ENCODE data around the gene TNFAIP1. TPM values are rescaled to one million over a fixed set of nuclear protein-coding genes. Genes with fewer than 3 reads are reported as not detected.
A peak's percentile ranks its signal among the peaks of the same experiment; 100 is the strongest.

The TNFAIP1 gene
- total RNA-seq, 1 experiment from 2014 or later, result 21.3 TPM

DNA sequence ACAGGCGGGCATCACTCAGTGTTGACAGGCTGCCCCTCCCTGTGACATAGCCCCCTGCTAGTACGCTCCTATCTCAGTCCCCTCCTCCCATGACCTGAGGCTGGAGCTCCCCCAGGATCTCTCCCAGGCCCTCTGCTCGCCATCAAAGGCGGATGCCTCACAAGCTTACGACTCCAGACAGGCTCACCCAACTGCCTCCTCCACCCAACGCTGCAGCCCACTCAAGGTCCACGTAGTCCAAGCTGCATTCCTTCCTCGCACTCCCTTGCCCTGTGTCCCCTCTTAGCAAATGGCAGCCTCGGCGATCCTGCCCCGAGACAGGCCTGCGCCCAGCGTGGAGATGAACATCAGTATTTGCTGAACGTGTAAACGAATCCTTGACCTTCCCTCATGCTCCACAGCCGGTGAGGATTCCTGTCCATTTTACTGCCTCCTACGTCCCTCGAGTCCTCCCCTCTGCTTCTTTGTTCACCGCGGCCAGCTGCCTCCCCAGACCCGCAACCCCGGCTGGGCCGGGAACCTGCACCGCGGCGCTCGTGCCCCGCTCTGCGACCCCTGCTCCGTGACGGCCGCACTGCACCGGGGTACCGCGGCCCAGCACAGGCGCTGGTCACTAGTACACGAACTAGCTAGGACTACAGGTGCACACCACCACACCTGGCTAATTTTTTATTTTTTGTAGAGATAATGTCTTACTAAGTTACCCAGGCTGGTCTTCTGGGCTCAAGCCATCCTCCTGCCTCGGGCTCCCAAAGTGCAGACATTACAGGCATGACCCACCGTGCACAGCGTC is 17.4 kb upstream of the TNFAIP1 start:
- Histone ChIP-seq H3K36me3 (replicated peaks; ENCODE audit: control insufficient read depth, insufficient read depth, low read length) (peaks cover 2% of the 10 kb centered on the region; the same call in 1 of the 2 replicates), H3K4me3 (ENCODE audit: insufficient read depth, low read depth, low read length) (peak overlapping the region; percentile 92), H3K27me3 (ENCODE audit: control insufficient read depth, insufficient read depth, low read length) (peaks cover 3% of the 10 kb centered on the region)
- peak; percentile 74 for DNase-seq

GRCh38 chr17:28318759-28319597 is 16.6 kb upstream of the TNFAIP1 start, which contains the start of gene TMEM97:
Gene TMEM97, plus strand, starts transcription at chr17:28319200. Its CDS starts 40 bp downstream, at chr17:28319240.
- DNase-seq, result peak; percentile 95
- Histone ChIP-seq H3K36me3 (replicated peaks; ENCODE audit: control insufficient read depth, insufficient read depth, low read length) (peaks cover 2% of the 10 kb centered on the region; the same call in 1 of the 2 replicates), H3K27me3 (ENCODE audit: control insufficient read depth, insufficient read depth, low read length) (peaks cover 3% of the 10 kb centered on the region), H3K4me3 (ENCODE audit: insufficient read depth, low read depth, low read length) (peak within 1 kb of the TSS; percentile 92)

DNA sequence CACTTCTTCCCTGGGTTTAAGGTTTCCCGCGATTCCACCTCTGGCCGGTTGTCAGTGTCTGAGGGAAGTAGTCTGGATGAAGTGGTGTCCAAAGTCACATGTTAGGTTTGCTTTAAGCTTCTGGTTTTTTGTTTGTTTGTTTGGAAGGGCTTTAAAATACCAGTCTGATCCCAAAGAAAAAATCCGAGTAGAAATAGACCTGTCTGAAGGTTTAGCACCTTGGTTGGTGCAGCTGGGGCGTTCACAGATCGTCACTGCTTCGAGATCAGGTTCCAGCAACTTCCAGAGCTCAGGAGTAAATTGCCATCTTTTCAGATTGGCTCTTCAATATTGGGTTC is 16.0 kb upstream of the TNFAIP1 start:
- no peak for DNase-seq
- peaks cover 2% of the 10 kb centered on the region; the same call in 1 of the 2 replicates for H3K36me3 ChIP-seq (replicated peaks; ENCODE audit: control insufficient read depth, insufficient read depth, low read length)
- H3K4me3 ChIP-seq (ENCODE audit: insufficient read depth, low read depth, low read length), result peak overlapping the region; percentile 92
- H3K27me3 ChIP-seq (ENCODE audit: control insufficient read depth, insufficient read depth, low read length), result peaks cover 3% of the 10 kb centered on the region

DNA sequence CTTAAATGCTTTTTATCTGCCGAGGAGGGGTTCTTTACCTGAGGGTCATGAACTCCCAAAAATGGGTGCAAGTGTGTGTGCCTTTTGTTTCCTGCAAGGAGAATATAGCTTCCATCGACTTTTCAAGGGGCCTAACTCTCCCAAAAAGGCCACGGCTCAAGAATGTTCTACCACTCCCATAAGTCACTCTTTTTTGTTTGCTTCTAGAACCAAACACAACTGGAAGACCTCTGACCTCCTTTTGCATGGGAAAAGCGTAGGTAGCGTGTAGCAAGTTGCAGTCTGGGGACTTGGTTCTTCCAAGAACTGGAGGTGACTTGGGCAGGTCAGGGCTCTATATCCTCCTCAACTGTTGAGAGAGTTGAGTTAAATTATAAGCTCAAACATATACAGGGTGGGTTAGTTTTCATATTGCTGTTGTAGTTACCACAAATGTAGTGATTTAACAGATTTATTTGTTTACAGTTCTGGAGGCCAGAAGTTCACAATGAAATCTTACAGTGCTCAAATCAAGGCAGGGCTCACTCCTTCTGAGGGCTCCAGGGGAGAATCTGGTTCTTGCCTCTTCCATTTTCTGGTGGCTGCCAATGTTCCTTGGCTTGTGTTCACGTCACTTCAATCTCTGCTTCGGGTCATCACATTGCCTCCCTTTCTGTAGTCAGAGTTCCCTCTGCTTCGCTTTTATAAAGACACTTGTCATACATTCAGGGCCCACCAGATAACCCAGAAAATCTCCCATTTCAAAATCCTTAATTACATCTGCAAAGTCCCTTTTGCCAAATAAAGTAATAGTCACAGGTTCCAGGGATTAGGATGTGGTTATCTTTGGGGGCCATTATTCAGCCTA is 15.1 kb upstream of the TNFAIP1 start:
- DNase-seq, result no peak
- peaks cover 3% of the 10 kb centered on the region for H3K27me3 ChIP-seq (ENCODE audit: control insufficient read depth, insufficient read depth, low read length)

DNA sequence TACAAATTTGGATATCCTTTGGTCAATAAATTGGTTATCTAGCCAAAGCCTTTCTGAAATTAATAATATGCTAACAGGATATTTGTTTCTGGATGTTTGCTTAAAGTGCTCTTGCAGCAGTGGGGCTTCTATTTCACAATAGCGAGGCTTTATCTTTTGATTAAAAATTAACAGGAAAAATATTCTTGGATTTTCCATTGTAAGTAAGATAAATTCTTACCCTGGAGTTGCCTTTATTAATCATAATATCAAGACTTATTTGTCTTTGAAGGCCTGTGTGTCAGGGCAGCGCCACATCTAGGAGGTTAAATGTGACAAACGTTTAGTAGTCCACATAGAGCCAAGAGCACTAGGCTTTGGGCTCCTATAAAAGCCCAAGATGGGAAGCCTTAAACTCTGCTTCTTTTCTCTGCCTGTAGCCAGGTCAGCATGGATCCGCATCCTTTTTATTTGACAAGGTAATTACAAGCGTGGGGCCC is 11.3 kb upstream of the TNFAIP1 start:
- H3K4me3 ChIP-seq (ENCODE audit: insufficient read depth, low read depth, low read length), result no peak overlapping the region
- DNase-seq, result no peak
- no peaks in the 10 kb centered on the region for H3K27me3 ChIP-seq (ENCODE audit: control insufficient read depth, insufficient read depth, low read length)
- peaks cover 16% of the 10 kb centered on the region for H3K36me3 ChIP-seq (replicated peaks; ENCODE audit: control insufficient read depth, insufficient read depth, low read length)

More for the DNA sequence above, 15.1 kb upstream of the TNFAIP1 start:
- Histone ChIP-seq H3K36me3 (replicated peaks; ENCODE audit: control insufficient read depth, insufficient read depth, low read length) (peaks cover 2% of the 10 kb centered on the region; the same call in 1 of the 2 replicates), H3K4me3 (ENCODE audit: insufficient read depth, low read depth, low read length) (peak overlapping the region; percentile 92)

DNA sequence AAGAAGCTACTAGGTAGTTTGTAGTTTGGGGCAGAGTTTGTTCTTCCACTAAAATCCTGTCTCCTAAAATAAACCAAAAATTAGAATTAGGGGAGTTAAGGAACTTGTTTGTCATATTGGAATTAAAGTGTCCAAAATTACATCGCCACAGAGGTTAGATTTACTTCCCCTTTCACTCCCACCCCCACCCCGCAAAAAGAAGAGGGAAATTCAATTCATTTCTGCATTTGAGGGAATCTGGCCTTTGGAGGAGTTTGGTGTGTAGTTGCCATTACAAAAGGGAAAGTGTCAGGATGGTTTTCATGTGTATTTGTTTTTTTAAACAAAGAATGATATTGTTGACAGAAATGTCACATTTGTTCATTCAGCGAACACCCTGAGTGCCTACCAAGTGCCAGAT is 10.8 kb upstream of the TNFAIP1 start:
- peaks cover 17% of the 10 kb centered on the region for H3K36me3 ChIP-seq (replicated peaks; ENCODE audit: control insufficient read depth, insufficient read depth, low read length)
- no peak overlapping the region for H3K4me3 ChIP-seq (ENCODE audit: insufficient read depth, low read depth, low read length)
- no peak for DNase-seq
- no peaks in the 10 kb centered on the region for H3K27me3 ChIP-seq (ENCODE audit: control insufficient read depth, insufficient read depth, low read length)

GRCh38 chr17:28325211-28325610 is 10.3 kb upstream of the TNFAIP1 start:
- no peaks in the 10 kb centered on the region for H3K27me3 ChIP-seq (ENCODE audit: control insufficient read depth, insufficient read depth, low read length)
- peaks cover 17% of the 10 kb centered on the region for H3K36me3 ChIP-seq (replicated peaks; ENCODE audit: control insufficient read depth, insufficient read depth, low read length)
- no peak for DNase-seq
- no peak overlapping the region for H3K4me3 ChIP-seq (ENCODE audit: insufficient read depth, low read depth, low read length)

GRCh38 chr17:28326114-28326513 is 9.4 kb upstream of the TNFAIP1 start:
- DNase-seq, result no peak
- Histone ChIP-seq H3K27me3 (ENCODE audit: control insufficient read depth, insufficient read depth, low read length) (no peaks in the 10 kb centered on the region), H3K36me3 (replicated peaks; ENCODE audit: control insufficient read depth, insufficient read depth, low read length) (peaks cover 15% of the 10 kb centered on the region), H3K4me3 (ENCODE audit: insufficient read depth, low read depth, low read length) (no peak overlapping the region)

GRCh38 chr17:28327031-28327607 is 8.4 kb upstream of the TNFAIP1 start:
- DNase-seq, result no peak
- H3K36me3 ChIP-seq (replicated peaks; ENCODE audit: control insufficient read depth, insufficient read depth, low read length), result peaks cover 17% of the 10 kb centered on the region
- H3K4me3 ChIP-seq (ENCODE audit: insufficient read depth, low read depth, low read length), result no peak overlapping the region
- no peaks in the 10 kb centered on the region for H3K27me3 ChIP-seq (ENCODE audit: control insufficient read depth, insufficient read depth, low read length)

DNA sequence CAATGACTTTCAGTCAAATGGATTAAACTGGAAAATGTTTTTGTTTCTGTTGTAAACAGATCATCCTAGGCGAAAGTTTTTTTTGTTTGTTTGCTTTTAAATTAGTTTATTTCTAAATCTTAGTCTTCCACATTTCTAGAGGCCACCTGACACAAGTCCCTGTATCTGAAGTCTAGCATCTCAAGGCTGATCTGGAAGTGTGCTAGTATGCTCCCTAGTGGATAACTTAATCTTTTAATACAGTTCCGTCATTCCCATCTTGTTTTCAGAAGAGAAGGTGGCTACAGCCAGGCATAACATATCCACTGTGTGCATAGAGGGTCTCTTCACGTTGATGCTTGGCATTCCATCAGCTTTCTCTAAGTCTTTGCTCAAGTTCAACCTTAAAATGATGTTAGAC is 7.9 kb upstream of the TNFAIP1 start:
- peaks cover 17% of the 10 kb centered on the region for H3K36me3 ChIP-seq (replicated peaks; ENCODE audit: control insufficient read depth, insufficient read depth, low read length)
- no peak for DNase-seq
- H3K27me3 ChIP-seq (ENCODE audit: control insufficient read depth, insufficient read depth, low read length), result no peaks in the 10 kb centered on the region
- no peak overlapping the region for H3K4me3 ChIP-seq (ENCODE audit: insufficient read depth, low read depth, low read length)

DNA sequence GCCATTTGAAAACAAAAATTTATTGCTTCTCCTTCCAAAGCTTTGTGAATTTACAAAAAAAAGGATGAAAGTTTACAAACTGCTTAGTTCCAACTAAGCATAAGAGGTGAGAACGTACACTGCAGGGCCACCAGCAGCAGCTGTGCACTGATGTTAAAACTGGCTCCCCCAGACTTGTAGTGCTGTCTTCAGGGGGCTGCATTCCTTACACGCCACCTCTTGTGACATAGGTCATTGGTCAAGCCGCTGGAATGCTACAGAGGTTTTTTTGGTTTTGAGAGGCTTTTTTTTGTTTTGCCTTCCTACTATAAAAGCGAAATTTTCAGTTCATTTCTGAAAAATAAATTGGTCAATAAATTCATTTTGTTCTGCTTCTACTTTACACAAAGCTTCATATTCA is 7.2 kb upstream of the TNFAIP1 start:
- Histone ChIP-seq H3K27me3 (ENCODE audit: control insufficient read depth, insufficient read depth, low read length) (no peaks in the 10 kb centered on the region), H3K36me3 (replicated peaks; ENCODE audit: control insufficient read depth, insufficient read depth, low read length) (peaks cover 17% of the 10 kb centered on the region), H3K4me3 (ENCODE audit: insufficient read depth, low read depth, low read length) (no peak overlapping the region)
- no peak for DNase-seq

DNA sequence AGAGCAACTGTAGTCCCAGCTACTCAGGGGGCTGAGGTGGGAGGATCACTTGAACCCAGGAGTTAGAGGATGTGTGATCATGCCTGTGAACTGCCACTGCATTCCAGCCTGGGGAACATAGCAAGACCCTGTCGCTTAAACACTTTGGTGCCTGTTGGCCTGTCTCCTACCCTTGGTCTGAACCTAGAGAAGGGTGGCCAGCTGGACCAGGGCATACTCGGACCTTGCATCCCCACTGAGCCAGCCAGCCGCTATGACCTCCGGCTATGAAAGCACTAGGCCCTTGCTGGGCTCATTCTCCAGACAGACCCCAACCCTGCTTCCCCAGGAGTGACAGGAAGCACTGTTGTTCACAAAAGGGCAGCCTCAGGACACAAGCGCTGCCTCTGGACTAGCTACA is 4.9 kb upstream of the TNFAIP1 start:
- Histone ChIP-seq H3K27me3 (ENCODE audit: control insufficient read depth, insufficient read depth, low read length) (no peaks in the 10 kb centered on the region), H3K36me3 (replicated peaks; ENCODE audit: control insufficient read depth, insufficient read depth, low read length) (peaks cover 15% of the 10 kb centered on the region)
- no peak for DNase-seq

DNA sequence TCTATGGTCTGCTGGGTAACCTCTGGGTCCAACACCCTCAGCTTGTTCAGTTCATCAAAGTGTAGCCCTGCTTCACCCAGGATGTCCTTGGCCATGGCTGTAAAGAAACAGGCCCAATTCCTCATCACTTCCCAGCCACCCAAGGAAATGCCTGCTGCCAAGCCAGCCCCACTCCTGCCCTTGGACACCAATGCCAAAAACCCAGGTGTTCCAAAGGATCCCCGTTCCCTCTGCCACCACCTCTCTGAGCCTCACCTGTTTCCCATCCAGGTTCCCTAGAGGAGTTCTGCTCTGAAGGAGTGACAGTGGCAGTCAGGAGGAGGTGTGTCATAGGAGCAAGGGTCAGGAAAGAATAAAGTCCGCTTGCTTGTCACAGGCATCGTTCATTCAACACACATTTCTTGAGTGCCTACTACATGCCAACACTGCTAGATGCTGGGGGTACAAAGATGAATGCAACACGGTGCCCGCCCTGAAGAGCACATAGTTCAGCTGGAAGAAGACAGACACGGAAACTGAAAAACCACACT is 3.6 kb upstream of the TNFAIP1 start:
- Histone ChIP-seq H3K4me3 (ENCODE audit: insufficient read depth, low read depth, low read length) (no peak overlapping the region), H3K27me3 (ENCODE audit: control insufficient read depth, insufficient read depth, low read length) (no peaks in the 10 kb centered on the region)
- no peak for DNase-seq

More for the DNA sequence above, 4.9 kb upstream of the TNFAIP1 start:
- H3K4me3 ChIP-seq (ENCODE audit: insufficient read depth, low read depth, low read length), result no peak overlapping the region

More for the DNA sequence above, 3.6 kb upstream of the TNFAIP1 start:
- peaks cover 9% of the 10 kb centered on the region for H3K36me3 ChIP-seq (replicated peaks; ENCODE audit: control insufficient read depth, insufficient read depth, low read length)
